C4-2B (cell line): ENCODE measurements around the gene BCORL1.

Experiments used
- CTCF ChIP-seq: fragments of 450-650 bp; conservative IDR thresholded peaks from 2 replicates; pipeline ENCODE4 v1.5.1; 2017; ENCODE audit warnings: mild to moderate bottlenecking
- ZFX ChIP-seq: fragments of 450-650 bp; IDR thresholded peaks from 2 replicates; pipeline ENCODE4 v1.6.1; 2017

- TF ChIP-seq CTCF (no peak), ZFX (no peak)
Observed at GRCh38 chrX:129939986-129940385, 42.4 kb upstream of the BCORL1 start.
